IgD-negative memory B cell (primary cell): ENCODE results near the gene CFAP97D2. TPM values are rescaled to one million over a fixed set of nuclear protein-coding genes. Genes with fewer than 3 reads are reported as not detected.
"Not testable (repeated sequence)": the region's sequence is repeated elsewhere in the genome, so short reads cannot be mapped to it uniquely, and the experiment has no call there.

Experiments used
- H3K27ac Mint-ChIP-seq, 3 donors: one replicate each; pipeline ENCODE4 v1.8.0; 2020 to 2022; ENCODE audit warnings: mild to moderate bottlenecking in 3 of 3, mixed read lengths in 3 of 3, moderate library complexity in 1 of 3
- H3K27me3 Mint-ChIP-seq: one replicate; pipeline ENCODE4 v1.8.0; 2021; ENCODE audit warnings: mixed read lengths
- H3K36me3 Mint-ChIP-seq: one replicate; pipeline ENCODE4 v1.8.0; 2020; ENCODE audit warnings: mild to moderate bottlenecking, mixed read lengths
- H3K4me1 Mint-ChIP-seq, 3 donors: one replicate each; pipeline ENCODE4 v1.8.0; 2020 to 2022; ENCODE audit warnings: mixed read lengths in 3 of 3, mild to moderate bottlenecking in 1 of 3
- H3K4me3 Mint-ChIP-seq, 4 donors: one replicate each; pipeline ENCODE4 v1.8.0; 2020 to 2022; ENCODE audit warnings: mild to moderate bottlenecking in 4 of 4, mixed read lengths in 4 of 4, moderate library complexity in 3 of 4
- H3K9me3 Mint-ChIP-seq, 3 donors: one replicate each; pipeline ENCODE4 v1.8.0; 2020 to 2021; ENCODE audit warnings: mixed read lengths in 3 of 3, mild to moderate bottlenecking in 1 of 3
- polyA plus RNA-seq: library from polyadenylated mRNA; unstranded; fragments of 300-500 nt; fragmentation: Illumina TruSeq; gene quantifications from one replicate; pipeline ENCODE4 v1.2.3, GENCODE V29; 2021

The CFAP97D2 gene
- polyA plus RNA-seq, 1 donor from 2014 or later = not detected

DNA sequence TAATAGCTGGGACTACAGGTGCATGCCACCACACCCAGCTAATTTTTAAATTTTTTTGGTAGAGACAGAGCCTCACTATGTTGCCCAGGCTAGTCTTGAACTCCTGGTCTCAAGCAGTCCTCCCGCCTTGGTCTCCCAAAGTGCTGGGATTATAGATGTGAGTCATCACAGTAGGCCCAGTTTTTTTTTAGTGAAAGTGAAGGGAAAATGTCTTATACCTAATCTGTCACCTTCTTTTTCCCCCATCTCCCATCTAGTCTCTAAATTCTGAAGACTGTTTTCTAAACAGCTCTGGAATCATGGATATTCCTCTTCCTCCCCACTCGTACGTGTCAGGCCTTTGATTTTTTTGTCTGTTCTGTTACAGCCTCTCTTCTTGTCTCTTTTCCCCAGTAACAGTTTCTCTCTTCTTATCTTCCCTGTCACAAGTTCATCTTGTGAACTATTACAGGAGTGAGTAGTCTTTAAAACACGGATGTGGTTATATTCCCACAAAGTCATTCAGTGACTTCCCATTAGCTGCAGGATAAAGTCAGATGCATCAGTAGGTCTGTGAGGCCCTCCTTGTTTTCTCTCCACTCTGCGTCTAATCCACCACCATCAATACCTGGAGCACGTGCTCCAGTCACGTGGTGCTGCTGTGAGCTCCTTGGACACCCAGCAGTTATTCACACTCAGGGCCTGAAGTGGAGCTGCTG, 58.5 kb downstream of the CFAP97D2 start:
- Mint-ChIP-seq H3K4me3 (peak overlapping the region in 3 of 4 donors; percentile 14 to 80 (median 41)), H3K4me1 (peaks cover 16 to 28% (median 20%) of the 10 kb centered on the region in 3 donors), H3K36me3 (peaks cover 8% of the 10 kb centered on the region), H3K27me3 (no peaks in the 10 kb centered on the region), H3K9me3 (no peaks in the 10 kb centered on the region), H3K27ac (peak overlapping the region in 1 of 3 donors; percentile 50)

DNA sequence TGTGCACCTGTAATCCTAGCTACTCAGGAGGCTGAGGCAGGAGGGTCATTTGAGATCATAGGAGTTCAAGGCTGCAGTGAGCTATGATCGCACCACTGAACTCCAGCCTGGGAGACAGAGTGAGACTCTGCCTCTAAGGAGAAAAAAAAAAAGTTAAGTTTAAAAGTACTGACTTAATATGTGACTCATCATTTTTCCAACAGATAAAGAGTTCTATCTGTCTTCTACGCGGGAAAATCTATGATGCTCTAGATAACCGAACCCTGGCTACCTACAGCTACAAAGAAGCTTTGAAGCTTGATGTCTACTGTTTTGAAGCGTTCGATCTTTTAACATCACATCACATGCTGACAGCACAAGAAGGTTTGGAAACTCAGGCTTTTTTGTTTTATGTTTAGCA, 62.9 kb downstream of the CFAP97D2 start:
- Mint-ChIP-seq H3K27ac (no peak overlapping the region), H3K4me1 (peaks cover 1 to 11% (median 8%) of the 10 kb centered on the region in 3 donors), H3K9me3 (no peaks in the 10 kb centered on the region), H3K36me3 (peaks cover 10% of the 10 kb centered on the region), H3K4me3 (no peak overlapping the region), H3K27me3 (no peaks in the 10 kb centered on the region)

DNA sequence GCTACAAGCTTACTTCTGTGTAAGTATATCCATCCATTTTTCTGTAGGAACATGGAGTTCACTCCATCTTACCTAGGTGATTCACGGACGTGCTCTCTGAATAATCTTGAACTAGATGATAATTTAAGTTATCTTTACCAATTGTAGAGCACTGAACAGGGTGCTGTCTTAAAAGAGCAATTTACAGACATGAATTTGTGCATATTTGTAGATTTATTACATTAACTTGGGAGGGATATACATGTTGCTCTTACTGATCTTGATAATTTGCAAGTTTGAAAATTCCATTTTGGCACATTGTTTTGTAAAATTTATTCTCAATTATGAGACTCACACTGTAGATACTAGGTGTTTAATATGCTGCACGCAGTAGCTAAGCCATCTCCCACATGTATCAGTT, 64.9 kb downstream of the CFAP97D2 start:
- Mint-ChIP-seq H3K4me3 (no peak overlapping the region), H3K9me3 (no peaks in the 10 kb centered on the region), H3K27ac (no peak overlapping the region), H3K36me3 (peaks cover 7% of the 10 kb centered on the region), H3K4me1 (peaks cover 0 to 4% (median 0%) of the 10 kb centered on the region in 3 donors), H3K27me3 (no peaks in the 10 kb centered on the region)

DNA sequence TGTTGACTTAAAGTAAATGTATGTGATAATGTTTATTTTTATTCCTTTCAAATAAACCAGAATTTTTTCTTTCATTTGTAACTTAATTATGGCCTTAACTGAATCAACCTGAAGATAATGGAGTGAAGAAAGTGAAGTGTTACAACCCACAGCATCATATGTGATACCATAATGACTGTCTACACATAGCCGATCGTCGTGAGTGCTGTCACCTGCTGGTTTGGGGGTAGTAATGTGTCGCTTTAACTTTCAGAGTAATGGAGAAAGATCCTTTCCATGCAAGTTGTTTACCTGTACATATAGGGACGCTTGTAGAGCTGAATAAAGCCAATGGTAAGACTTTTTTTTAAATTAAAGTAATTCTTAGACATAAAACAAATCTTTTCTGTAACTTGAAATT, 65.6 kb downstream of the CFAP97D2 start:
- H3K27me3 Mint-ChIP-seq = no peaks in the 10 kb centered on the region
- H3K4me1 Mint-ChIP-seq = peaks cover 0 to under 1% (median 0%) of the 10 kb centered on the region in 3 donors
- no peak overlapping the region for H3K4me3 Mint-ChIP-seq
- peaks cover 7% of the 10 kb centered on the region for H3K36me3 Mint-ChIP-seq
- no peaks in the 10 kb centered on the region for H3K9me3 Mint-ChIP-seq
- no peak overlapping the region for H3K27ac Mint-ChIP-seq

DNA sequence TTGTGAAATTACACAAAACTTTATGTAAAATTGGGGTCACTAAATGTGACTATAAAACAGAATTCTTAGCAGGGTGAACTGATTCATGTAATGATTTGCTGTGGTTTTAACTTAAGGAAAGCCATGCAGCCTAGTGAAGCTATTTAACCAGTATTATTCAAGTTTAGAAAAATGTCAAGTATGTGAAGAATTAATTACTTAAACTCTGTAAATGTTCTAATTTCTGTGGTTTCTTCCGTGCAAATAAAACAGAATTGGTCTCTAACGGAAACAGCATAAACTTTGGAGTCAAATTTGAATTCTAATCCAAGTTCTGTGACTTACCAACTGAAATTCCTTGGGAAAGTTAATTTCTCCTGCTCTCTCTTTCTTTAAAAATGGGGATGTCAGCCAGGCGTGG, 69.0 kb downstream of the CFAP97D2 start:
- H3K27me3 Mint-ChIP-seq = no peaks in the 10 kb centered on the region
- H3K4me3 Mint-ChIP-seq = no peak overlapping the region
- peaks cover 5% of the 10 kb centered on the region for H3K36me3 Mint-ChIP-seq
- H3K4me1 Mint-ChIP-seq = no peaks in the 10 kb centered on the region
- no peak overlapping the region for H3K27ac Mint-ChIP-seq
- H3K9me3 Mint-ChIP-seq = no peaks in the 10 kb centered on the region

DNA sequence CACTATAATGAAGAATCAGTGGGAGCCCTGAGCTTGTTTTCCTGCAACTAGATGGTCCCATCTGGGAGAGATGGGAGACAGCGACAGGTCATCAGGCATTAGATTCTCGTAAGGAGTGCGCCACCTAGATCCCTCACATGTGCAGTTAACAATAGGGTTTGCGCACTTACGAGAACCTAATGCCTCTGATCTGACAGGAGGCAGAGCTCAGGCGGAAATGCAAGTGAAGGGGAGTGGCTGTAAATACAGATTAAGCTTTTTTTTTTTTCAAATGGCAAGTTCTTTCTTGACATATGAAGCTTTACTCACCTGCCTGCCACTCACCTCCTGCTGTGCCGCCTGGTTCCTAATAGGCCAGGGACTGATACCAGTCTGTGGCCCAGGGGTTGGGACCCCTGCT, 70.0 kb downstream of the CFAP97D2 start:
- H3K27me3 Mint-ChIP-seq = no peaks in the 10 kb centered on the region
- no peaks in the 10 kb centered on the region for H3K9me3 Mint-ChIP-seq
- peaks cover 2 to 4% (median 3%) of the 10 kb centered on the region in 3 donors for H3K4me1 Mint-ChIP-seq
- H3K36me3 Mint-ChIP-seq = peaks cover 8% of the 10 kb centered on the region
- H3K4me3 Mint-ChIP-seq = no peak overlapping the region
- H3K27ac Mint-ChIP-seq = no peak overlapping the region

DNA sequence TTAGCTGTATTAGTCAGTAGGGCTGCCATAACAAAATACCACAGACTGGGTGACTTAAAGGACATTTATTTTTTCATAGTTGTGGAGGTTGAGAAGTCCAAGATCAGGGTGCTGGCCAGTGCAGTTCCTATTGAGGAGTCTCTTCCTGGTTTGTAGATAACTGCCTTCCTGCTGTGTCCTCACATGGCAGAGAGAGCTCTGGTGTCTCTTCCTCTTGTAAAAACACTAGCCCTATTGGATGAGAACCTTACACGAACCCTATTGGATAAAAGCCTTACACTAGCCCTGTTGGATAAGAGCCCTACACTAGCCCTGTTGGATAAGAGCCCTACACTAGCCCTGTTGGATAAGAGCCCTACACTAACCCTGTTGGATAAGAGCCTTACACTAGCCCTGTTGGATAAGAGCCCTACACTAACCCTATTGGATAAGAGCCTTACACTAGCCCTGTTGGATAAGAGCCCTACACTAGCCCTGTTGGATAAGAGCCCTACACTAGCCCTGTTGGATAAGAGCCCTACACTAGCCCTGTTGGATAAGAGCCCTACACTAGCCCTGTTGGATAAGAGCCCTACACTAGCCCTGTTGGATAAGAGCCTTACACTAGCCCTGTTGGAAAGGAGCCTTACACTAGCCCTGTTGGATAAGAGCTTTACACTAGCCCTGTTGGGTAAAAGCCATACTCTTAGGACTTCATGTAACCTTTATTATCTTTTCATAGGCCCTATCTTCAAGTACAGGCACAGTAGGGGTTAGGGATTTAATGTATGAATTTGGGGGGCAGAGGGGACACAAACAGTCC, 72.8 kb downstream of the CFAP97D2 start:
- H3K36me3 Mint-ChIP-seq = peaks cover 12% of the 10 kb centered on the region
- not testable (repeated sequence) for H3K9me3 Mint-ChIP-seq, H3K4me3 Mint-ChIP-seq, H3K27ac Mint-ChIP-seq, H3K27me3 Mint-ChIP-seq, H3K4me1 Mint-ChIP-seq

DNA sequence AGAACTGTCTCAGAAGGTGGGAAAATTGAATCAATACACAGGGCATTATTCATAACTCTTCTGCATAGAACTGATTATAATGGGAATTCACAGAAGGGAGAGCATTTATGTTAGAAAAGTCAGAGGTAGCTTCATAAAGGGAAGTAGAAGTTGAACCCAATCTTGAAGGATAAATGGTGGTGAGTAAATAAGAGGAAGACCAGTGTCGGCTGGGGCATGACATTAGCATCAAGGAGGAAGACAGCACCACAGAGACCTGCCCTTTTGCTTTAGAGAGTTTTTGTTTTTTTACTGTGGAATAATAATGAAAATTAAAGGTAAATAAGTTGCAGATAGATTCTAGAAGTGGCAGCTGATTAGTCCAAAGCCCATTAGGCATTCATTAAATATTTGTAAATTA, 77.5 kb downstream of the CFAP97D2 start:
- peaks cover 21 to 30% (median 28%) of the 10 kb centered on the region in 3 donors for H3K4me1 Mint-ChIP-seq
- peak overlapping the region in 1 of 4 donors; percentile 6 for H3K4me3 Mint-ChIP-seq
- H3K9me3 Mint-ChIP-seq = no peaks in the 10 kb centered on the region
- H3K36me3 Mint-ChIP-seq = peaks cover 8% of the 10 kb centered on the region
- H3K27ac Mint-ChIP-seq = peak overlapping the region in 2 of 3 donors; percentile 13 to 50
- no peaks in the 10 kb centered on the region for H3K27me3 Mint-ChIP-seq

DNA sequence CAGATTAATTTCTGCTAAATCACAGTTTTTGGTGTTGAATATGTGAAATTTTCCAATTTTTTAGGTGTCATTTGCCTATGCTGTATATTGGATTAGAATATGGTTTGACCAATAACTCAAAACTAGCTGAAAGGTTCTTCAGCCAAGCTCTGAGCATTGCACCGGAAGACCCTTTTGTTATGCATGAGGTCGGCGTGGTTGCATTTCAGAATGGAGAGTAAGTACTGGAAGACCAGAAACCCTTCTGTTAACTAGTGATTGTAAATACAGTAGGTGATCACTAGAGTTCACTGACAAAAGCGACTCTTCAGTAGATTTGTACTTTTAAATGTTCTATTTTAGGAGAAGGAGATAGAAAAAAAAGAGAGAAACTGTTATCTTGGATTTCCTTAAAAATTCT, 78.0 kb downstream of the CFAP97D2 start:
- H3K4me1 Mint-ChIP-seq = peaks cover 24 to 33% (median 30%) of the 10 kb centered on the region in 3 donors
- no peaks in the 10 kb centered on the region for H3K27me3 Mint-ChIP-seq
- H3K9me3 Mint-ChIP-seq = no peaks in the 10 kb centered on the region
- H3K4me3 Mint-ChIP-seq = no peak overlapping the region
- peak overlapping the region in 1 of 3 donors; percentile 13 for H3K27ac Mint-ChIP-seq
- peaks cover 8% of the 10 kb centered on the region for H3K36me3 Mint-ChIP-seq

DNA sequence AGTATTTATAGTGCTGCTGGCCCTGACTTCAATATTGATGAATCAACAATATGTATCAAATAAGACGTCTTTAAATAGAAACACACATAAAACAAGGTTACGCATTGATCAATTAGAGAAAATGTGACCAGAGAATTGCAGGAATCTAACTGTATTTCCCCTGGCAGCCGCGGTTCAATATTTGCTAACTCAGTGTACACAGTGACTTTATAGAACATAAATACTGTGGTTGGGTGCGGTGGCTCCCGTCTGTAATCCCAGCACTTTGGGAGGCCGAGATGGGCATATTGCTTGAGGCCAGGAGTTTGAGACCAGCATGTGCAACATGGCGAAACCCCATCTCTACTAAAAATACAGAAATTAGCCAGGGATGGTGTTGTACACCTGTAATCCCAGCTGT, 79.5 kb downstream of the CFAP97D2 start:
- H3K4me1 Mint-ChIP-seq = peaks cover 31 to 46% (median 36%) of the 10 kb centered on the region in 3 donors
- H3K27ac Mint-ChIP-seq = no peak overlapping the region
- H3K9me3 Mint-ChIP-seq = no peaks in the 10 kb centered on the region
- H3K4me3 Mint-ChIP-seq = no peak overlapping the region
- H3K27me3 Mint-ChIP-seq = no peaks in the 10 kb centered on the region
- H3K36me3 Mint-ChIP-seq = peaks cover 8% of the 10 kb centered on the region

DNA sequence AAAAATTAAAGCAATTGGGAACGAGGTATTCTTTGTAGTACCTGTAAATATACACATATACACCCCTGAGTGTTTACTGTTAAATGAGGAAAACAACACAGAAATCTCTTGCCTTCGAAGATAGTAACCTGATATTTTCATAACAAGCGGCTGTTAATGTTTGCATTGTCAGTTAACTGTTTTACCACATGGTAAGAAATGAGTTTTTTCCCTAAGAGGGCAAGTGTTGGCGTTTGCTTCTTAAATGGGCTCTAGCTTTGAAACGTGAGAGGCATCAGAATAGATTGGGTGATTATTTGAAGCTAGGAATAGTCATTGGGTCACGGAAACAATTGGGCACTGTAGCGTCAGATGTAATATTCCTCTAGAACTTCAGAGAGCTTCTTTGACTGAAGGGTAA, 80.3 kb downstream of the CFAP97D2 start:
- no peak overlapping the region for H3K27ac Mint-ChIP-seq
- no peaks in the 10 kb centered on the region for H3K9me3 Mint-ChIP-seq
- H3K4me3 Mint-ChIP-seq = no peak overlapping the region
- H3K36me3 Mint-ChIP-seq = peaks cover 9% of the 10 kb centered on the region
- H3K27me3 Mint-ChIP-seq = no peaks in the 10 kb centered on the region
- H3K4me1 Mint-ChIP-seq = peaks cover 31 to 48% (median 37%) of the 10 kb centered on the region in 3 donors

DNA sequence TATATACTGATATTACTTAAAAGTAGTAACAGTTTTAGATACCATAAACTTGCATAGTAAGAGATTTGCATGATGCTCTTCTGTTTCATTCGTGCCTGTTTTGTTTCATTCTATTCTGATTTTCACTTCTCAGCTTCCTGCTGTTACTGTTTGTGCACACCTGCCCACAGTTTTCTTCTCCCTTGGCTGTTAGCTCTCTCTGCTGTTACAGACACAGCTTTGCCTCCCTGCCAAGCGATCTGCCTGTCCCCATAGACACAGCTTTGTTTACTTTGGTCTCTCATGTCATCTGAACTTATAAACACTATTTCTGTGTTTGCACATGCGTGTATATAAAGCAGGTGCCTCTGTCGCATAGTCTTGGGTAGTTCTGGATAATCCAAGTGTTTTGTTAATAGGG, 80.9 kb downstream of the CFAP97D2 start:
- peak overlapping the region in 1 of 4 donors; percentile 39 for H3K4me3 Mint-ChIP-seq
- H3K36me3 Mint-ChIP-seq = peaks cover 9% of the 10 kb centered on the region
- no peaks in the 10 kb centered on the region for H3K27me3 Mint-ChIP-seq
- H3K9me3 Mint-ChIP-seq = no peaks in the 10 kb centered on the region
- peaks cover 31 to 48% (median 41%) of the 10 kb centered on the region in 3 donors for H3K4me1 Mint-ChIP-seq
- peak overlapping the region; percentile 5 to 79 (median 71) for H3K27ac Mint-ChIP-seq

DNA sequence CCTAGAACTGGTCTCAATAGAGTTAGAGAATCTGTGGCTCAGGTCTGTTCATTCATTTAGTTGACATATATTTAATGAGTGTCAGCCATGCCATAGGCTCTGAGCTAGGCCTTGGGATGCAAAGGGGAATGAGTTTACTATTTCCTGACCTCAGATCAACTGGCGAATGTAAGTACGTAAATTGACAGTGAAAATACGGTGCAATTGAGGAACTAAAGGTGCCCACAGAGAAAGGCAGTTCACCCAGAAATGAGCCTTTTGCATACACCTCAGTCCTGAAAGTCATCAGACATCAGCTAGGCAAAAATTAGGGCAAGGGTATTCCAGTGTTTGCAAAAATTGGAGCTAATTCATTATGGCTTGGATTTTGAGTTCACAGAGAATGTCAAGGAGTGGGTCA, 81.8 kb downstream of the CFAP97D2 start:
- peaks cover 31 to 46% (median 43%) of the 10 kb centered on the region in 3 donors for H3K4me1 Mint-ChIP-seq
- peaks cover 12% of the 10 kb centered on the region for H3K36me3 Mint-ChIP-seq
- H3K27me3 Mint-ChIP-seq = no peaks in the 10 kb centered on the region
- peak overlapping the region in 3 of 4 donors; percentile 3 to 83 (median 7) for H3K4me3 Mint-ChIP-seq
- peak overlapping the region; percentile 11 to 79 (median 71) for H3K27ac Mint-ChIP-seq
- H3K9me3 Mint-ChIP-seq = no peaks in the 10 kb centered on the region

DNA sequence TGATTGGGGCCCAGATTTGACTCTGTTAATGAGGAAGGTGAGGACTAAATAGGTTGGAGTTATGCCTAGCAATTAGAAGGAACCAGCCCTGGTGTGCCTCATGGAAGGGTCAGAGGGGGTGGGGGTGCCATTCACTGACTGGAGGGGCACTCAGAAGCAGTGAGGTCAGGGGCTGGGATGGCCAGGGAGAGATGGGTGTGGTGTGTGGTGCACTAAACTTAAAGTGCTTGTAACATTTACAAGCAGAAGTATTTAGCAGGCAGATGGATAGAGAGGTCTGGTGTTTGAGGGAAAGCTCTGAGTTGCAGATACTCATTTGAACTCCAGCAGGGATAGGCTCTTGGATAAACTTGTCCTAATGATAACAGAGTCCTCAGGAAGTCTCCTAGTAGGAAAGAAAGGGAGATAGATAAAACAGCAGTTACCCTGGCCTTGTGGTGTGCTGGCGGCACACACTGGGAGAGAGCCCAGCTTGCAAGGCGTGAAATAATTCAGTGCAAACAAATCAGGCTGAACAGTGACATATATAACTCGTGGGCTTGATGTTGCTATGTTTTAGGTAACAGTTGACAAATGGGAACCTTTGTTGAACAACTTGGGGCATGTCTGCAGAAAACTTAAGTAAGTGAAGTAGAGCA, 82.4 kb downstream of the CFAP97D2 start:
- Mint-ChIP-seq H3K4me3 (peak overlapping the region in 3 of 4 donors; percentile 3 to 83 (median 68)), H3K9me3 (no peaks in the 10 kb centered on the region), H3K4me1 (peaks cover 27 to 44% (median 42%) of the 10 kb centered on the region in 3 donors), H3K27ac (peak overlapping the region; percentile 11 to 79 (median 71)), H3K27me3 (no peaks in the 10 kb centered on the region), H3K36me3 (peaks cover 15% of the 10 kb centered on the region)

DNA sequence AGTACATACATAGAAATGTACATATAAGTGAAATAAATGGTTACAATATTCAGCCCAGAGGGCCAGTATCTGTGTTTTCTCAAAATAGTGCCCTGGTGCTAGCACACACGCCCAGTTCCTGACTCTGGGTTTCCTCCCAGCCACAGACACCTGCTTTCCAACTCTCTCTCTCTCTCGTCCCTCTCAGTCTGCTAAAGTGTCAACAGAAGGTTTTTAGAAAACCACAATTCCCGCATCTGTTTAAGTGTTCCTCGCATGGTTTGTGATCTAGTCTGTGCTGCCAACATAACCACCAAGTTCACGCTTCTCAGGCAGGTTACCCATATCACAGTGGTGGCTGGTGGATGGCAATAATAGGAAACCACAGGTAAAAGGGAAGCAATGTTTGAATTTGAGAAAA, 84.5 kb downstream of the CFAP97D2 start:
- peak overlapping the region; percentile 0 to 90 (median 76) for H3K4me3 Mint-ChIP-seq
- peaks cover 0 to 3% (median 2%) of the 10 kb centered on the region in 3 donors for H3K9me3 Mint-ChIP-seq
- no peaks in the 10 kb centered on the region for H3K27me3 Mint-ChIP-seq
- H3K36me3 Mint-ChIP-seq = peaks cover 23% of the 10 kb centered on the region
- H3K27ac Mint-ChIP-seq = peak overlapping the region; percentile 30 to 74 (median 71)
- H3K4me1 Mint-ChIP-seq = peaks cover 31 to 48% (median 46%) of the 10 kb centered on the region in 3 donors
